Activated CD8-positive, alpha-beta T cell treated with anti-CD3 and anti-CD28 coated beads for 36 hours (primary cell): ENCODE results near the gene HCRTR1. TPM values are rescaled to one million over a fixed set of nuclear protein-coding genes. Genes with fewer than 3 reads are reported as not detected.

ENCODE experiments used
- ATAC-seq: fragments of 200-7000 bp; cut with Tn5 transposase; one replicate; pipeline ENCODE4 v1.10.0; 2021; ENCODE audit warnings: mild to moderate bottlenecking, moderate library complexity
- CTCF ChIA-PET: fragments of 350-600 bp; sonication (Branson Sonifier 250); formaldehyde crosslinking; loops from one replicate; lab custom pipeline; 2021; ENCODE audit warnings: antibody characterized with exemption; lab: Charles Lee
- POLR2A ChIA-PET: fragments of 350-600 bp; sonication (Branson Sonifier 250); formaldehyde crosslinking; loops from one replicate; lab custom pipeline; 2021; ENCODE audit warnings: antibody characterized with exemption; lab: Charles Lee
- DNase-seq: peaks from one replicate; pipeline ENCODE4 v3.0.0-alpha.2; 2020
- H3K27ac Mint-ChIP-seq: one replicate; pipeline ENCODE4 v1.8.0; 2021; ENCODE audit warnings: mild to moderate bottlenecking, mixed read lengths
- H3K27me3 Mint-ChIP-seq: one replicate; pipeline ENCODE4 v1.8.0; 2021; ENCODE audit warnings: mixed read lengths
- H3K36me3 Mint-ChIP-seq: one replicate; pipeline ENCODE4 v1.8.0; 2021; ENCODE audit warnings: low read depth, mixed read lengths
- H3K4me1 Mint-ChIP-seq: one replicate; pipeline ENCODE4 v1.8.0; 2021; ENCODE audit warnings: low read depth, mixed read lengths
- H3K4me3 Mint-ChIP-seq: one replicate; pipeline ENCODE4 v1.8.0; 2021; ENCODE audit warnings: mild to moderate bottlenecking, moderate library complexity, mixed read lengths
- H3K9me3 Mint-ChIP-seq: one replicate; pipeline ENCODE4 v1.8.0; 2021; ENCODE audit warnings: mixed read lengths
- CTCF ChIP-seq: fragments of 200-600 bp; IDR thresholded peaks from one replicate; pipeline ENCODE4 v1.8.0; 2022; ENCODE audit warnings: antibody characterized with exemption, mild to moderate bottlenecking
- intact Hi-C: fragments of 100-400 bp; cut with micrococcal nuclease; formaldehyde crosslinking; loops from one replicate; pipeline ENCODE4 v1.10.0; 2022
- total RNA-seq, 2 experiments: library from RNA; stranded (reverse); gene quantifications; one replicate each; pipeline ENCODE4 v1.2.3, GENCODE V29; 2021

Gene HCRTR1
- total RNA-seq, 2 experiments from 2014 or later: not detected

GRCh38 chr1:31670593-31670964, 53.1 kb downstream of the HCRTR1 start:
- no peak for TF ChIP-seq CTCF
- Mint-ChIP-seq H3K4me1 (peaks cover 10% of the 10 kb centered on the region), H3K9me3 (no peaks in the 10 kb centered on the region), H3K27me3 (peaks cover 12% of the 10 kb centered on the region), H3K36me3 (no peaks in the 10 kb centered on the region), H3K27ac (no peak overlapping the region), H3K4me3 (peak overlapping the region; percentile 38)
- CTCF ChIA-PET: interaction anchor here (0.8 to 2.3 kb wide), 10 partner anchors 20 to 122 kb away, joined by 3 to 12 read pairs (median 4); partner anchors contain the start of gene PEF1
- ATAC-seq: no peak
- intact Hi-C loops: no loop called here
- DNase-seq: no peak
- POLR2A ChIA-PET: interaction anchor here (0.9 kb wide), 1 partner anchor 28 kb away, joined by 4 read pairs; no protein-coding TSS in a partner anchor

- Mint-ChIP-seq H3K4me3 (no peak overlapping the region), H3K27me3 (peaks cover 12% of the 10 kb centered on the region)
- intact Hi-C loops: no loop called here
These were observed 53.7 kb downstream of the HCRTR1 start for GRCh38 chr1:31671147-31671546.

GRCh38 chr1:31671561-31672201, 54.2 kb downstream of the HCRTR1 start:
- CTCF ChIA-PET: interaction anchor here (0.8 to 2.3 kb wide), 4 partner anchors 33 to 454 kb away, joined by 3 to 12 read pairs (median 8); no protein-coding TSS in a partner anchor
- Mint-ChIP-seq H3K27ac (no peak overlapping the region), H3K27me3 (peaks cover 12% of the 10 kb centered on the region), H3K4me1 (peaks cover 10% of the 10 kb centered on the region), H3K4me3 (no peak overlapping the region), H3K36me3 (no peaks in the 10 kb centered on the region), H3K9me3 (no peaks in the 10 kb centered on the region)
- intact Hi-C loops: no loop called here
- ATAC-seq (no peak), DNase-seq (no peak)
- POLR2A ChIA-PET: no interaction called here
- TF ChIP-seq CTCF: no peak

More at GRCh38 chr1:31671147-31671546, 53.7 kb downstream of the HCRTR1 start:
- DNase-seq (no peak), ATAC-seq (no peak)
- Mint-ChIP-seq H3K36me3 (no peaks in the 10 kb centered on the region), H3K27ac (no peak overlapping the region), H3K9me3 (no peaks in the 10 kb centered on the region), H3K4me1 (peaks cover 10% of the 10 kb centered on the region)
- CTCF ChIA-PET: interaction anchor here (1.0 to 2.3 kb wide), 6 partner anchors 20 to 118 kb away, joined by 3 to 12 read pairs (median 4); partner anchors contain the start of gene PEF1
- POLR2A ChIA-PET: no interaction called here
- TF ChIP-seq CTCF: no peak

GRCh38 chr1:31672986-31673385, 55.5 kb downstream of the HCRTR1 start:
- ChIA-PET POLR2A (no interaction called here), CTCF (no interaction called here)
- Mint-ChIP-seq H3K4me3 (no peak overlapping the region), H3K9me3 (no peaks in the 10 kb centered on the region), H3K27ac (no peak overlapping the region), H3K27me3 (peaks cover 12% of the 10 kb centered on the region), H3K4me1 (peaks cover 10% of the 10 kb centered on the region), H3K36me3 (no peaks in the 10 kb centered on the region)
- DNase-seq: no peak
- no peak for ATAC-seq
- intact Hi-C loops: no loop called here
- no peak for TF ChIP-seq CTCF

GRCh38 chr1:31673433-31673832, 55.9 kb downstream of the HCRTR1 start:
- no peak for ATAC-seq
- ChIA-PET CTCF (no interaction called here), POLR2A (no interaction called here)
- H3K27me3 Mint-ChIP-seq: peaks cover 12% of the 10 kb centered on the region
- no peak for DNase-seq
- no peak overlapping the region for H3K27ac Mint-ChIP-seq
- no peaks in the 10 kb centered on the region for H3K36me3 Mint-ChIP-seq
- TF ChIP-seq CTCF: no peak
- H3K9me3 Mint-ChIP-seq: no peaks in the 10 kb centered on the region
- H3K4me3 Mint-ChIP-seq: no peak overlapping the region
- H3K4me1 Mint-ChIP-seq: peaks cover 10% of the 10 kb centered on the region
- intact Hi-C loops: no loop called here
